ENCODE measurements around the gene SCAMP2. TPM values are rescaled to one million over a fixed set of nuclear protein-coding genes. Genes with fewer than 3 reads are reported as not detected.
A peak's percentile ranks its signal among the peaks of the same experiment; 100 is the strongest.

The SCAMP2 gene
- total RNA-seq, 2 experiments from 2014 or later = 56.1 to 56.9 TPM

DNA sequence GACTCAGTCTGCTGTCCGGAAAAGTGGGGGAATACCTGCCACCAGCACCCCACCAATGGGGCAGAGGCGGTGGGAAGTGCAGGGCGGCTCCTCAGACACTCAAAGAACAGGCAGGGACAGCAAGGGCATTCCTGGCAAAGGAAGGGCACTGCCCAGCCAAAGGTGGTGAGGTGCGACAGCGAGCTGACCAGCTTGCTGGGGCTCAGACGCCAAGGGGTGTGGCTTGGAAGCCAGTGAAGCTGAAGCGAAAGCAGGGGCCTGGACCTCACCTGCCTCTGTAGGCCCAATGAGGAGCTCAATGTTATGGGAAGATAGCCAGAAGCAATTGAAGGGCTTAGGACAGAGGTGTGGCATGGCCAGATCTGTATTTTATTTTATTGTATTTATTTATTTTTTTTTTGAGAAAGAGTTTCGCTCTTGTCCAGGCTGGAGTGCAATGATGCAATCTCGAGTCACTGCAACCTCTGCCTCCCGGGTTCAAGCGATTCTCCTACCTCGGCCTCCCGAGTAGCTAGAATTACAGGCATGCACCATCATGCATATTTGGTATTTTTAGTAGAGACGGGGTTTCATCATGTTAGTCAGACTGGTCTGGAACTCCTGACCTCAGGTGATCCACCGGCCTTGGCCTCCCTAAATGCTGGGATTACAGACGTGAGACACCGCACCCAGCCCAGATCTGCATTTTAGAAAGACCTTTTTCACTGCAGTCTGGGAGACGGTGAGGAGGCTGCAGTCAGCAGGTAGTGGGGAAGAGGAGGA lies 64.9 kb downstream of the SCAMP2 start:
- Histone ChIP-seq H3K9me3 (ENCODE audit: control insufficient read depth in 1 of 2, insufficient read depth in 1 of 2, low read length in 2 of 2) (no peaks in the 10 kb centered on the region), H3K36me3 (ENCODE audit: insufficient read depth, low read length) (peaks cover 9% of the 10 kb centered on the region), H3K4me1 (ENCODE audit: insufficient read depth, low read length) (peaks cover 33% of the 10 kb centered on the region), H3K27me3 (ENCODE audit: control insufficient read depth in 1 of 2, insufficient read depth in 2 of 2, low read length in 2 of 2) (no peaks in the 10 kb centered on the region), H3K27ac (ENCODE audit: low read depth in 1 of 2, low read length in 2 of 2) (peak overlapping the region in 1 of 2 donors; percentile 50), H3K4me3 (ENCODE audit: low read length) (no peak overlapping the region)
- Mint-ChIP-seq H3K4me1 (ENCODE audit: low read depth) (peaks cover 30% of the 10 kb centered on the region), H3K27me3 (no peaks in the 10 kb centered on the region), H3K27ac (peak overlapping the region; percentile 75), H3K9me3 (no peaks in the 10 kb centered on the region), H3K4me3 (no peak overlapping the region), H3K36me3 (ENCODE audit: low read depth) (peaks cover 9% of the 10 kb centered on the region)
- POLR2A ChIA-PET = interaction anchor here (1.2 to 33.5 kb wide), 3 partner anchors 29 to 93 kb away, joined by 5 to 925 read pairs (median 6); partner anchors contain the start of gene CSK
- CTCF ChIA-PET = interaction anchor here (1.5 kb wide), 1 partner anchor 21 kb away, joined by 4 read pairs; no protein-coding TSS in a partner anchor
- intact Hi-C loops (cut with DNase I, micrococcal nuclease) = no loop called here
- ATAC-seq (ENCODE audit: poor library complexity) (no peak), DNase-seq (no peak)
- TF ChIP-seq, protein P1, sequence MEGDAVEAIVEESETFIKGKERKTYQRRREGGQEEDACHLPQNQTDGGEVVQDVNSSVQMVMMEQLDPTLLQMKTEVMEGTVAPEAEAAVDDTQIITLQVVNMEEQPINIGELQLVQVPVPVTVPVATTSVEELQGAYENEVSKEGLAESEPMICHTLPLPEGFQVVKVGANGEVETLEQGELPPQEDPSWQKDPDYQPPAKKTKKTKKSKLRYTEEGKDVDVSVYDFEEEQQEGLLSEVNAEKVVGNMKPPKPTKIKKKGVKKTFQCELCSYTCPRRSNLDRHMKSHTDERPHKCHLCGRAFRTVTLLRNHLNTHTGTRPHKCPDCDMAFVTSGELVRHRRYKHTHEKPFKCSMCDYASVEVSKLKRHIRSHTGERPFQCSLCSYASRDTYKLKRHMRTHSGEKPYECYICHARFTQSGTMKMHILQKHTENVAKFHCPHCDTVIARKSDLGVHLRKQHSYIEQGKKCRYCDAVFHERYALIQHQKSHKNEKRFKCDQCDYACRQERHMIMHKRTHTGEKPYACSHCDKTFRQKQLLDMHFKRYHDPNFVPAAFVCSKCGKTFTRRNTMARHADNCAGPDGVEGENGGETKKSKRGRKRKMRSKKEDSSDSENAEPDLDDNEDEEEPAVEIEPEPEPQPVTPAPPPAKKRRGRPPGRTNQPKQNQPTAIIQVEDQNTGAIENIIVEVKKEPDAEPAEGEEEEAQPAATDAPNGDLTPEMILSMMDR (IDR thresholded peaks at IDR 0.05) = no peak

DNA sequence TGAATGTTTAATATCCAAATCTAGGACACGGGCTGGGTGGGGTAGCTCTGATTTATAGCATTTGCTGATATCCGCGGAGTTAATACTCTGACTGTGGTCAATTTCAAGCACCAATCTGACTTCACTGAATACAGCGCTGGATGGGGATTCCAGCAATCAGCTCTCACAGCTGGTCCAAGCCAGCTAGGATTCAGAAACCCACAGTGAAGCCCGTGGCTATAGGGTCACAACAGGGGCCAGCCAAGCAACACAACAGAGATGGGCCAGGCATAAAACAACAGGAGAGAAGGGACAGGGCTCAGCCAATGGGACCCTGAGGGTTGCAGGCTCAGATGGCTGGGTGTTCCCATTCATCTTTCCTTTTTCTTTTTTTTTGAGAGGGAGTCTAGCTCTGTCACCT lies 65.9 kb downstream of the SCAMP2 start:
- Histone ChIP-seq H3K36me3 (ENCODE audit: insufficient read depth, low read length) (peaks cover 18% of the 10 kb centered on the region), H3K27ac (ENCODE audit: low read depth in 1 of 2, low read length in 2 of 2) (peak overlapping the region; percentile 22 to 41), H3K4me1 (ENCODE audit: insufficient read depth, low read length) (peaks cover 33% of the 10 kb centered on the region), H3K9me3 (ENCODE audit: control insufficient read depth in 1 of 2, insufficient read depth in 1 of 2, low read length in 2 of 2) (no peaks in the 10 kb centered on the region), H3K27me3 (ENCODE audit: control insufficient read depth in 1 of 2, insufficient read depth in 2 of 2, low read length in 2 of 2) (no peaks in the 10 kb centered on the region), H3K4me3 (ENCODE audit: low read length) (no peak overlapping the region)
- ChIA-PET CTCF (interaction anchor here (1.2 kb wide), 1 partner anchor 36 kb away, joined by 3 read pairs; no protein-coding TSS in a partner anchor), POLR2A (interaction anchor here (1.4 to 33.5 kb wide), 2 partner anchors 28 to 38 kb away, joined by 6 to 925 read pairs; partner anchors contain the start of gene CSK)
- TF ChIP-seq, protein P1 (IDR thresholded peaks at IDR 0.05) = no peak
- H3K4me1 Mint-ChIP-seq (ENCODE audit: low read depth) = peaks cover 30% of the 10 kb centered on the region
- ATAC-seq (ENCODE audit: poor library complexity) = no peak
- no peaks in the 10 kb centered on the region for H3K27me3 Mint-ChIP-seq
- no peaks in the 10 kb centered on the region for H3K9me3 Mint-ChIP-seq
- peak overlapping the region; percentile 63 for H3K27ac Mint-ChIP-seq
- intact Hi-C loops (cut with DNase I, micrococcal nuclease) = no loop called here
- no peak overlapping the region for H3K4me3 Mint-ChIP-seq
- H3K36me3 Mint-ChIP-seq (ENCODE audit: low read depth) = peaks cover 16% of the 10 kb centered on the region
- no peak for DNase-seq

DNA sequence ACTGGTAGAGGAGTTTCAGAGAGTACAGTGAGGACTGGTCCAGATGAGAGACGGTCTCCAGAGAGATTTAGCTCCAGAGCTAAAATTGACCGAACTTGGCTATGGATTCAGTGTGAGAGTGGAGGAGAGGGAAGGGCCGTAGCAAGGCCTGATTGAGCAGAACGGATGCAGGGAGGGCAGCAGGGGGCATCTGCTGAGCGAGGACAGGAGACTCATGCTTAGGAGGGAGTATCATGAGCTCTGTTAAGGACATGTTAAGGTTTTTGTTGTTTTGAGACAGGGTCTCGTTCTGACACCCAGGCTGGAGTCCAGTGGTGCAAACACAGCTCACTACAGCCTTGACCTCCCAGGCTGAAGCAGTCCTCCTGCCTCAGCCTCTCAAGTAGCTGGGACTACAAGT lies 68.2 kb downstream of the SCAMP2 start:
- peaks cover 42% of the 10 kb centered on the region for H3K36me3 ChIP-seq (ENCODE audit: insufficient read depth, low read length)
- POLR2A ChIA-PET = interaction anchor here (0.9 to 33.5 kb wide), 3 partner anchors 14 to 173 kb away, joined by 3 to 925 read pairs (median 6); partner anchors contain the start of gene CSK

More for the DNA sequence above, 68.2 kb downstream of the SCAMP2 start:
- TF ChIP-seq, protein P1 (IDR thresholded peaks at IDR 0.05) = no peak
- H3K4me1 ChIP-seq (ENCODE audit: insufficient read depth, low read length) = peaks cover 44% of the 10 kb centered on the region
- intact Hi-C loops (cut with DNase I, micrococcal nuclease) = loop anchor here in 1 of 2 experiments (5.0 kb wide), 1 partner anchor 32 kb away; no protein-coding TSS in a partner anchor
- Mint-ChIP-seq H3K36me3 (ENCODE audit: low read depth) (peaks cover 40% of the 10 kb centered on the region), H3K4me3 (no peak overlapping the region), H3K27ac (peak overlapping the region; percentile 58), H3K9me3 (no peaks in the 10 kb centered on the region), H3K27me3 (no peaks in the 10 kb centered on the region), H3K4me1 (ENCODE audit: low read depth) (peaks cover 35% of the 10 kb centered on the region)
- no peak for ATAC-seq (ENCODE audit: poor library complexity)
- H3K27me3 ChIP-seq (ENCODE audit: control insufficient read depth in 1 of 2, insufficient read depth in 2 of 2, low read length in 2 of 2) = no peaks in the 10 kb centered on the region
- no peaks in the 10 kb centered on the region for H3K9me3 ChIP-seq (ENCODE audit: control insufficient read depth in 1 of 2, insufficient read depth in 1 of 2, low read length in 2 of 2)
- H3K27ac ChIP-seq (ENCODE audit: low read depth in 1 of 2, low read length in 2 of 2) = no peak overlapping the region
- no peak overlapping the region for H3K4me3 ChIP-seq (ENCODE audit: low read length)
- DNase-seq = no peak
- CTCF ChIA-PET = interaction anchor here (0.7 to 2.8 kb wide), 8 partner anchors 12 to 183 kb away, joined by 3 to 12 read pairs (median 4); no protein-coding TSS in a partner anchor
